ENCODE data around the gene IRX2. TPM values are rescaled to one million over a fixed set of nuclear protein-coding genes. Genes with fewer than 3 reads are reported as not detected.
A peak's percentile ranks its signal among the peaks of the same experiment; 100 is the strongest.

Gene IRX2
- 0.01 TPM for polyA plus RNA-seq
- long read RNA-seq, donor 1 = 0 reads
- long read RNA-seq, donor 2 = 0 reads
- long read RNA-seq, donor 3 = 0 reads
- long read RNA-seq, donor 4 = 0 reads
- long read RNA-seq, donor 5 = 0 reads
- long read RNA-seq, donor 6, partial matches to known transcripts = 0 of 1 reads
- long read RNA-seq, donor 6, other reads (novel, unspliced or antisense) = 0 of 1 reads
- long read RNA-seq, donor 7 = 0 reads
- long read RNA-seq, donor 8 = 0 reads
- long read RNA-seq, donor 9 = 0 reads
- long read RNA-seq, donor 10 = 0 reads
- long read RNA-seq, donor 11 = 0 reads

GRCh38 chr5:2751592-2752021, at the start of gene IRX2:
Gene IRX2 (minus strand): TSS chr5:2751677. CDS start chr5:2751413, 264 bp downstream.
- Histone ChIP-seq H3K27me3 (ENCODE audit: control insufficient read depth, insufficient read depth, low read length) (peaks cover 81% of the 10 kb centered on the region), H3K27ac (ENCODE audit: low read length) (no peak within 1 kb of the TSS), H3K4me1 (ENCODE audit: control insufficient read depth, insufficient read depth, low read length) (no peaks in the 10 kb centered on the region), H3K9me3 (ENCODE audit: control insufficient read depth, low read depth, low read length) (peaks cover 28% of the 10 kb centered on the region), H3K4me3 (ENCODE audit: low read length) (no peak within 1 kb of the TSS), H3K36me3 (ENCODE audit: control insufficient read depth, insufficient read depth, low read length) (no peaks in the 10 kb centered on the region)
- peak in 1 of 2 donors; percentile 52 for DNase-seq
- no CpG with 5 or more reads among the region's 53 CpGs for WGBS (ENCODE audit: insufficient coverage, low lambda C conversion rate)

GRCh38 chr5:2800035-2800434, 48.6 kb upstream of the IRX2 start:
- H3K27ac ChIP-seq (ENCODE audit: low read length) = no peak overlapping the region
- whole genome bisulfite sequencing (ENCODE audit: insufficient coverage, low lambda C conversion rate) = no CpG with 5 or more reads among the region's 12 CpGs
- no peaks in the 10 kb centered on the region for H3K4me1 ChIP-seq (ENCODE audit: control insufficient read depth, insufficient read depth, low read length)
- H3K36me3 ChIP-seq (ENCODE audit: control insufficient read depth, insufficient read depth, low read length) = no peaks in the 10 kb centered on the region
- no peaks in the 10 kb centered on the region for H3K27me3 ChIP-seq (ENCODE audit: control insufficient read depth, insufficient read depth, low read length)
- no peak for DNase-seq
- H3K9me3 ChIP-seq (ENCODE audit: control insufficient read depth, low read depth, low read length) = no peaks in the 10 kb centered on the region
- no peak overlapping the region for H3K4me3 ChIP-seq (ENCODE audit: low read length)

GRCh38 chr5:2797981-2798380, 46.5 kb upstream of the IRX2 start:
- no peaks in the 10 kb centered on the region for H3K9me3 ChIP-seq (ENCODE audit: control insufficient read depth, low read depth, low read length)
- no peak overlapping the region for H3K27ac ChIP-seq (ENCODE audit: low read length)
- WGBS (ENCODE audit: insufficient coverage, low lambda C conversion rate) = no CpG with 5 or more reads among the region's 2 CpGs
- H3K36me3 ChIP-seq (ENCODE audit: control insufficient read depth, insufficient read depth, low read length) = no peaks in the 10 kb centered on the region
- H3K4me3 ChIP-seq (ENCODE audit: low read length) = no peak overlapping the region
- no peaks in the 10 kb centered on the region for H3K4me1 ChIP-seq (ENCODE audit: control insufficient read depth, insufficient read depth, low read length)
- H3K27me3 ChIP-seq (ENCODE audit: control insufficient read depth, insufficient read depth, low read length) = no peaks in the 10 kb centered on the region
- DNase-seq = no peak

GRCh38 chr5:2797160-2797559, 45.7 kb upstream of the IRX2 start:
- Histone ChIP-seq H3K9me3 (ENCODE audit: control insufficient read depth, low read depth, low read length) (no peaks in the 10 kb centered on the region), H3K4me3 (ENCODE audit: low read length) (no peak overlapping the region), H3K4me1 (ENCODE audit: control insufficient read depth, insufficient read depth, low read length) (no peaks in the 10 kb centered on the region), H3K36me3 (ENCODE audit: control insufficient read depth, insufficient read depth, low read length) (no peaks in the 10 kb centered on the region), H3K27me3 (ENCODE audit: control insufficient read depth, insufficient read depth, low read length) (no peaks in the 10 kb centered on the region), H3K27ac (ENCODE audit: low read length) (no peak overlapping the region)
- no peak for DNase-seq
- no CpG with 5 or more reads among the region's 3 CpGs for WGBS (ENCODE audit: insufficient coverage, low lambda C conversion rate)

GRCh38 chr5:2783223-2783622, 31.7 kb upstream of the IRX2 start:
- no CpG with 5 or more reads among the region's 3 CpGs for WGBS (ENCODE audit: insufficient coverage, low lambda C conversion rate)
- H3K9me3 ChIP-seq (ENCODE audit: control insufficient read depth, low read depth, low read length) = no peaks in the 10 kb centered on the region
- H3K36me3 ChIP-seq (ENCODE audit: control insufficient read depth, insufficient read depth, low read length) = no peaks in the 10 kb centered on the region
- no peaks in the 10 kb centered on the region for H3K27me3 ChIP-seq (ENCODE audit: control insufficient read depth, insufficient read depth, low read length)
- H3K4me1 ChIP-seq (ENCODE audit: control insufficient read depth, insufficient read depth, low read length) = no peaks in the 10 kb centered on the region
- no peak overlapping the region for H3K4me3 ChIP-seq (ENCODE audit: low read length)
- DNase-seq = no peak
- H3K27ac ChIP-seq (ENCODE audit: low read length) = no peak overlapping the region

DNA sequence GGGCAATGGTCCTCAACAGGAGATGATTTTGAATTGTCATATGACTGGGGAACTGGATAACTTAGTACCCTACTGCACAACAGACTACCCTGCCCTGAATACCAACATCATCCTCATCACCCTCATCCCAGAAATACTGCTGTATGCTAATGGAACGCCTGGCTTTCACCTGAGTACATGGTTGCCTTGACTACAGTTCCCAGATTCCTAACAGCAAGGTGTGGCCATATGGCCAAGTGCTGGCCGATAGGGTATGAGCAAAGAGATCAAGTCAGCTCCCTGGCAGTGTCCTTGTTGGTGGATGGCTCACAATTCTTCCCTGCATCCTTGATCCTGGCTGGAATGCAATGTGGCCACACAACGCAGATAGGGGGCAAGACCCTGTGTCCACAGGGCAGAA, 31.2 kb upstream of the IRX2 start:
- no peaks in the 10 kb centered on the region for H3K4me1 ChIP-seq (ENCODE audit: control insufficient read depth, insufficient read depth, low read length)
- H3K27ac ChIP-seq (ENCODE audit: low read length) = no peak overlapping the region
- no peak overlapping the region for H3K4me3 ChIP-seq (ENCODE audit: low read length)
- no peak for DNase-seq
- no CpG with 5 or more reads among the region's 3 CpGs for WGBS (ENCODE audit: insufficient coverage, low lambda C conversion rate)
- no peaks in the 10 kb centered on the region for H3K27me3 ChIP-seq (ENCODE audit: control insufficient read depth, insufficient read depth, low read length)
- no peaks in the 10 kb centered on the region for H3K9me3 ChIP-seq (ENCODE audit: control insufficient read depth, low read depth, low read length)
- H3K36me3 ChIP-seq (ENCODE audit: control insufficient read depth, insufficient read depth, low read length) = no peaks in the 10 kb centered on the region

DNA sequence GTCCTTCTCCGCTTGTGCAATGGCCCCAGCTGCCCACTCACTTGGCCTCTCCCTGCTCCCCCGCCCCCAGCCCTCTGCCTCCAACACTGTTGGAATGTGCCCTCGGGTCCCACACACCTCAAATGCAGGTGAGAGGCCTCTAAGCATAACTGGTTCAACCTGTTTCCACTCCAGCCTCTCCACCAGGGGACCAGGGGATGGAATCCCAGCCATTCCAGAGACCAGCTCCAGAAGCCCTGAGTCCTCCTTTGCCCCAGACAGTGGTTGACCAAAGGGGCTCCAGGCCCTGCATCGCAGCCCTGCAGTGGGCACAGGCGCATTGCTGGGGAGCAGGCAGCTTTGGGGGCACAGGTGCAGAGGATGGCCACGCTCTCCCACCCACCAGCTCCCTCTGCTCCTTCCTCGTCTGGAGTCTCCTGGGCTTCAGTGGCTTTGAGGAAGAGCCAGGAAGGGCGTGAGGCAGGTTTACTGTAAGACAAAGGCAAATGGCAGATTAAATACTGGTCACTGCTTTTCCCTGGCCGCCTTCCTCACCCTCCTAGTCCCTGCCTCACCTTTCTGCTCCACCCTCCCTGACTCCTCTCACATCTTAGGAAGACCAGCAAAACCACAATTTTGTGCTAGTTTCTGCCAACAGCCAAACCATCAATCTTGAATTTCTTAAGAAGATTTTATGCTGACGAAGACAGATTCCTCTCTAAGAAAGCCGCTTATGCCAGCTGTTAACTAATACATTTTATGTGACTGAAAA, 29.1 kb upstream of the IRX2 start:
- WGBS (ENCODE audit: insufficient coverage, low lambda C conversion rate) = 67% methylated on average over 1 of the region's 11 CpGs
- H3K4me3 ChIP-seq (ENCODE audit: low read length) = no peak overlapping the region
- no peaks in the 10 kb centered on the region for H3K9me3 ChIP-seq (ENCODE audit: control insufficient read depth, low read depth, low read length)
- H3K4me1 ChIP-seq (ENCODE audit: control insufficient read depth, insufficient read depth, low read length) = no peaks in the 10 kb centered on the region
- DNase-seq = no peak
- no peaks in the 10 kb centered on the region for H3K27me3 ChIP-seq (ENCODE audit: control insufficient read depth, insufficient read depth, low read length)
- H3K27ac ChIP-seq (ENCODE audit: low read length) = no peak overlapping the region
- no peaks in the 10 kb centered on the region for H3K36me3 ChIP-seq (ENCODE audit: control insufficient read depth, insufficient read depth, low read length)

DNA sequence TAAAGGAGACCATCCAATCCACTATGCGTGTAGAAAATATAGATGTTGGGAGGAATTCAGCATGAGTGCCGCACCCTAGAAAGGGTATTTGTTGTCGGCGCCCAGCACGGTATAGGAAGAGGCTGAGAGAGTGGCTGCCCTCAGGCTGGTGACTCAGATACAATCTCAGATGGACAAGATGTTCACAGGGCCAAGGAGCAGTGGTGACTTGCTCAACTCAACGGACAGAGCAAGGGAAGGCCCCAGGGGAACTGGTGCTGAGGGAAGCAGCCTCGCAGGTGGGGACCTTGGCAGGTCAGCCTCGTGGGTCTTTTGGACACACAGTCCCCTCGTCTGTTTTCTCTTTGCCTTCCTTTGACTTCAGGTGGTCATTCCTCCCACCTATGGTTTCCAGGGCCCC, 28.0 kb upstream of the IRX2 start:
- H3K36me3 ChIP-seq (ENCODE audit: control insufficient read depth, insufficient read depth, low read length) = no peaks in the 10 kb centered on the region
- no CpG with 5 or more reads among the region's 9 CpGs for WGBS (ENCODE audit: insufficient coverage, low lambda C conversion rate)
- no peaks in the 10 kb centered on the region for H3K4me1 ChIP-seq (ENCODE audit: control insufficient read depth, insufficient read depth, low read length)
- H3K27me3 ChIP-seq (ENCODE audit: control insufficient read depth, insufficient read depth, low read length) = no peaks in the 10 kb centered on the region
- no peak for DNase-seq
- no peak overlapping the region for H3K27ac ChIP-seq (ENCODE audit: low read length)
- no peak overlapping the region for H3K4me3 ChIP-seq (ENCODE audit: low read length)
- no peaks in the 10 kb centered on the region for H3K9me3 ChIP-seq (ENCODE audit: control insufficient read depth, low read depth, low read length)

GRCh38 chr5:2776337-2777302, 25.1 kb upstream of the IRX2 start:
- Histone ChIP-seq H3K36me3 (ENCODE audit: control insufficient read depth, insufficient read depth, low read length) (no peaks in the 10 kb centered on the region), H3K4me1 (ENCODE audit: control insufficient read depth, insufficient read depth, low read length) (no peaks in the 10 kb centered on the region), H3K4me3 (ENCODE audit: low read length) (no peak overlapping the region), H3K27ac (ENCODE audit: low read length) (no peak overlapping the region), H3K9me3 (ENCODE audit: control insufficient read depth, low read depth, low read length) (no peaks in the 10 kb centered on the region), H3K27me3 (ENCODE audit: control insufficient read depth, insufficient read depth, low read length) (no peaks in the 10 kb centered on the region)
- 97% methylated on average over 10 of the region's 20 CpGs for WGBS (ENCODE audit: insufficient coverage, low lambda C conversion rate)
- DNase-seq = no peak

DNA sequence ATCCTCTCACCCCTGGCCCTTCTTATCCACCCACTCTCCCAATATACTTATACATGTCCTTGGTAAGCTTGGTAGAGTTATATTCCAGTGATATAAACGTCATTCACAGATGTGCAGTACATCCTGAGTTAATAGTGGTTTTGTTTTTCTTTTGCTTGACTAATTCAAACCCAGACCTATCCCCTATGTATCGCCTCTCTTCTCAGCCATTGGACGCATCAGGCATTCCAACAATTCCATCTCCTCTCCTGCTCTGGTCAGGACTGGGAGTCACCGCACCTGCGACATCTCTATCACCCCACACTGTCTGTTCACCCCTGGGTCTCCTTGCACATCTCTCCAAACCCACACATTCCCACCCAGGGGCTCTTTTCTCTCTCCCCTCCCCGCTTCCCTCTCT, 21.9 kb upstream of the IRX2 start:
- Histone ChIP-seq H3K4me1 (ENCODE audit: control insufficient read depth, insufficient read depth, low read length) (no peaks in the 10 kb centered on the region), H3K27me3 (ENCODE audit: control insufficient read depth, insufficient read depth, low read length) (no peaks in the 10 kb centered on the region), H3K27ac (ENCODE audit: low read length) (no peak overlapping the region), H3K36me3 (ENCODE audit: control insufficient read depth, insufficient read depth, low read length) (no peaks in the 10 kb centered on the region), H3K9me3 (ENCODE audit: control insufficient read depth, low read depth, low read length) (no peaks in the 10 kb centered on the region), H3K4me3 (ENCODE audit: low read length) (no peak overlapping the region)
- WGBS (ENCODE audit: insufficient coverage, low lambda C conversion rate) = 82% methylated on average over 2 of the region's 6 CpGs
- DNase-seq = no peak
